ENCODE measurements around the gene VPREB1.

The VPREB1 gene

GRCh38 chr22:22210889-22211833, 33.4 kb upstream of the VPREB1 start:
- TF ChIP-seq NFRKB (IDR thresholded peaks at IDR 0.05) (no peak), TARDBP (IDR thresholded peaks at IDR 0.05) (no peak), BHLHE40 (IDR thresholded peaks at IDR 0.05; ENCODE audit: borderline replicate concordance) (no peak), SUZ12 (IDR thresholded peaks at IDR 0.05) (no peak), HDGF (IDR thresholded peaks at IDR 0.05; ENCODE audit: borderline replicate concordance) (no peak), LEF1 (IDR thresholded peaks at IDR 0.05; ENCODE audit: borderline replicate concordance) (no peak), PKNOX1 (IDR thresholded peaks at IDR 0.05) (no peak), ARNT (IDR thresholded peaks at IDR 0.05) (no peak), CTBP1 (IDR thresholded peaks at IDR 0.05; ENCODE audit: borderline replicate concordance) (no peak), ELF4 (IDR thresholded peaks at IDR 0.05) (no peak), L3MBTL2 (conservative IDR thresholded peaks at IDR 0.05) (no peak), ZNF384 (IDR thresholded peaks at IDR 0.05) (no peak), FOXK2 (IDR thresholded peaks at IDR 0.05) (no peak), FOXM1 (IDR thresholded peaks at IDR 0.05; ENCODE audit: borderline replicate concordance) (no peak), SP1 (IDR thresholded peaks at IDR 0.05) (no peak), FOXA1 (IDR thresholded peaks at IDR 0.05) (no peak)
- DNase-seq (ENCODE audit: extremely low spot score) = no peak
- ChIA-PET CTCF (interaction anchor here (1.5 kb wide), 1 partner anchor 132 kb away, joined by 4 read pairs; no protein-coding TSS in a partner anchor), POLR2A (no interaction called here)

GRCh38 chr22:22213231-22213630, 31.4 kb upstream of the VPREB1 start:
- CTCF ChIA-PET = interaction anchor here (2.4 kb wide), 1 partner anchor 12 kb away, joined by 12 read pairs; no protein-coding TSS in a partner anchor
- POLR2A ChIA-PET = no interaction called here

GRCh38 chr22:22214819-22215329, 29.7 kb upstream of the VPREB1 start:
- ChIA-PET CTCF (interaction anchor here (2.4 kb wide), 1 partner anchor 14 kb away, joined by 12 read pairs; no protein-coding TSS in a partner anchor), POLR2A (no interaction called here)
- no peak for DNase-seq (ENCODE audit: extremely low spot score)
- TF ChIP-seq CTBP1 (IDR thresholded peaks at IDR 0.05; ENCODE audit: borderline replicate concordance) (no peak), ZNF384 (IDR thresholded peaks at IDR 0.05) (no peak), LEF1 (IDR thresholded peaks at IDR 0.05; ENCODE audit: borderline replicate concordance) (no peak), PKNOX1 (IDR thresholded peaks at IDR 0.05) (no peak), FOXM1 (IDR thresholded peaks at IDR 0.05; ENCODE audit: borderline replicate concordance) (no peak), SUZ12 (IDR thresholded peaks at IDR 0.05) (no peak), ARNT (IDR thresholded peaks at IDR 0.05) (no peak), BHLHE40 (IDR thresholded peaks at IDR 0.05; ENCODE audit: borderline replicate concordance) (no peak), FOXA1 (IDR thresholded peaks at IDR 0.05) (no peak), FOXK2 (IDR thresholded peaks at IDR 0.05) (no peak), ELF4 (IDR thresholded peaks at IDR 0.05) (no peak), L3MBTL2 (conservative IDR thresholded peaks at IDR 0.05) (no peak), NFRKB (IDR thresholded peaks at IDR 0.05) (no peak)

More at GRCh38 chr22:22213231-22213630, 31.4 kb upstream of the VPREB1 start:
- DNase-seq (ENCODE audit: extremely low spot score) = no peak
- TF ChIP-seq L3MBTL2 (conservative IDR thresholded peaks at IDR 0.05) (no peak), FOXK2 (IDR thresholded peaks at IDR 0.05) (no peak), CTBP1 (IDR thresholded peaks at IDR 0.05; ENCODE audit: borderline replicate concordance) (no peak), FOXM1 (IDR thresholded peaks at IDR 0.05; ENCODE audit: borderline replicate concordance) (no peak), ZNF384 (IDR thresholded peaks at IDR 0.05) (no peak), TARDBP (IDR thresholded peaks at IDR 0.05) (no peak), HDGF (IDR thresholded peaks at IDR 0.05; ENCODE audit: borderline replicate concordance) (no peak), ARNT (IDR thresholded peaks at IDR 0.05) (no peak), LEF1 (IDR thresholded peaks at IDR 0.05; ENCODE audit: borderline replicate concordance) (no peak), NFRKB (IDR thresholded peaks at IDR 0.05) (no peak), ELF4 (IDR thresholded peaks at IDR 0.05) (no peak), SP1 (IDR thresholded peaks at IDR 0.05) (no peak)

GRCh38 chr22:22215659-22216449, 28.7 kb upstream of the VPREB1 start:
- TF ChIP-seq FOXM1 (IDR thresholded peaks at IDR 0.05; ENCODE audit: borderline replicate concordance) = no peak
- no peak for TF ChIP-seq BHLHE40 (IDR thresholded peaks at IDR 0.05; ENCODE audit: borderline replicate concordance)
- TF ChIP-seq SP1 (IDR thresholded peaks at IDR 0.05) = no peak
- TF ChIP-seq ZNF384 (IDR thresholded peaks at IDR 0.05) = no peak
- TF ChIP-seq ELF4 (IDR thresholded peaks at IDR 0.05) = no peak
- TF ChIP-seq LEF1 (IDR thresholded peaks at IDR 0.05; ENCODE audit: borderline replicate concordance) = no peak
- TF ChIP-seq FOXK2 (IDR thresholded peaks at IDR 0.05) = no peak
- TF ChIP-seq ARNT (IDR thresholded peaks at IDR 0.05) = no peak
- no peak for TF ChIP-seq CTBP1 (IDR thresholded peaks at IDR 0.05; ENCODE audit: borderline replicate concordance)
- no peak for TF ChIP-seq L3MBTL2 (conservative IDR thresholded peaks at IDR 0.05)
- TF ChIP-seq HDGF (IDR thresholded peaks at IDR 0.05; ENCODE audit: borderline replicate concordance) = no peak
- no peak for TF ChIP-seq PKNOX1 (IDR thresholded peaks at IDR 0.05)
- POLR2A ChIA-PET = no interaction called here

More at GRCh38 chr22:22215659-22216449, 28.7 kb upstream of the VPREB1 start:
- no peak for DNase-seq (ENCODE audit: extremely low spot score)
- CTCF ChIA-PET = interaction anchor here (0.5 to 1.4 kb wide), 2 partner anchors 8 to 10 kb away, joined by 4 to 6 read pairs; no protein-coding TSS in a partner anchor

Measured in HEK293T (cell line).